IMR-90 (cell line): ENCODE measurements around the gene USP4. TPM values are rescaled to one million over a fixed set of nuclear protein-coding genes. Genes with fewer than 3 reads are reported as not detected.

ENCODE experiments used
- ATAC-seq: fragments of 200-7000 bp; cut with Tn5 transposase; 2 replicates; pipeline ENCODE4 v1.9.1; 2020; ENCODE audit warnings: low read depth, mild to moderate bottlenecking, moderate library complexity
- BruUV-seq: library from RNA; stranded (reverse); fragments of 400-500 nt; replicated peaks from 2 replicates; lab custom pipeline; 2021; lab: Mats Ljungman, UMichigan
- CTCF ChIA-PET: fragments of 300-600 bp; formaldehyde crosslinking; extraction: SDS; loops from one replicate; lab custom pipeline; 2021; ENCODE audit warnings: antibody characterized with exemption; lab: Yijun Ruan, JAX
- POLR2A ChIA-PET: fragments of 300-600 bp; sonication (Branson Sonifier 250); formaldehyde crosslinking; loops from one replicate; lab custom pipeline; 2022; ENCODE audit warnings: antibody characterized with exemption; ENCODE audit not compliant: unreplicated experiment; lab: Charles Lee
- DNase-seq: peaks from one replicate; pipeline ENCODE4 v3.0.0; 2013
- H2AFZ ChIP-seq: replicated peaks from 2 replicates; pipeline ENCODE3; 2013; ENCODE audit warnings: low read length, mild to moderate bottlenecking; ENCODE audit not compliant: poor library complexity
- H2AK5ac ChIP-seq: 2 replicates; pipeline ENCODE4 v1.6.1; 2013; ENCODE audit warnings: low read depth, low read length, inconsistent platforms
- H2AK9ac ChIP-seq: replicated peaks from 2 replicates; pipeline ENCODE3; 2013; ENCODE audit warnings: mild to moderate bottlenecking, low read depth, low read length, moderate library complexity; ENCODE audit not compliant: poor library complexity
- H2BK120ac ChIP-seq: 2 replicates; pipeline ENCODE4 v1.6.1; 2013; ENCODE audit warnings: low read depth, low read length, inconsistent platforms
- H2BK15ac ChIP-seq: 3 replicates; pipeline ENCODE4 v1.6.1; 2013; ENCODE audit warnings: low read depth, low read length, inconsistent platforms
- H2BK20ac ChIP-seq: 2 replicates; pipeline ENCODE4 v1.6.1; 2013; ENCODE audit warnings: low read depth, mild to moderate bottlenecking, inconsistent platforms, low read length, moderate library complexity
- H2BK5ac ChIP-seq: 2 replicates; pipeline ENCODE4 v1.6.1; 2013; ENCODE audit warnings: mild to moderate bottlenecking, low read depth, low read length, inconsistent platforms; ENCODE audit not compliant: poor library complexity, severe bottlenecking
- H3K14ac ChIP-seq: replicated peaks from 2 replicates; pipeline ENCODE4 v1.6.1; 2013; ENCODE audit warnings: low read depth, low read length, inconsistent platforms
- H3K18ac ChIP-seq: 2 replicates; pipeline ENCODE4 v1.6.1; 2013; ENCODE audit warnings: low read depth, low read length, control low read depth
- H3K23ac ChIP-seq: 2 replicates; pipeline ENCODE4 v1.6.1; 2013; ENCODE audit warnings: low read depth, low read length, inconsistent platforms
- H3K27ac ChIP-seq: 2 replicates; pipeline ENCODE4 v1.5.1; 2013; ENCODE audit warnings: mild to moderate bottlenecking, control low read depth, low read length; ENCODE audit not compliant: insufficient read depth
- H3K27me3 ChIP-seq: 2 replicates; pipeline ENCODE4 v1.6.1; 2013; ENCODE audit warnings: low read length; ENCODE audit not compliant: control insufficient read depth, insufficient read depth
- H3K36me3 ChIP-seq: 2 replicates; pipeline ENCODE4 v1.6.1; 2013; ENCODE audit warnings: low read length, mixed read lengths; ENCODE audit not compliant: control insufficient read depth, insufficient read depth
- H3K4ac ChIP-seq: 2 replicates; pipeline ENCODE4 v1.6.1; 2013; ENCODE audit warnings: low read depth, low read length, inconsistent platforms
- H3K4me1 ChIP-seq: 2 replicates; pipeline ENCODE4 v1.6.1; 2013; ENCODE audit warnings: low read length, mixed read lengths; ENCODE audit not compliant: control insufficient read depth, insufficient read depth
- H3K4me2 ChIP-seq: 2 replicates; pipeline ENCODE4 v1.6.1; 2013; ENCODE audit warnings: low read depth, mild to moderate bottlenecking, control low read depth, low read length, moderate library complexity
- H3K4me3 ChIP-seq: 2 replicates; pipeline ENCODE4 v1.5.1; 2013; ENCODE audit warnings: low read depth, mild to moderate bottlenecking, control low read depth, low read length, moderate library complexity; ENCODE audit not compliant: insufficient read depth
- H3K56ac ChIP-seq: 2 replicates; pipeline ENCODE4 v1.6.1; 2013; ENCODE audit warnings: low read length, inconsistent platforms; ENCODE audit not compliant: insufficient read depth; ENCODE audit errors: extremely low read depth
- H3K79me1 ChIP-seq, 2 experiments: 2 replicates each; pipeline ENCODE4 v1.6.1; 2013; ENCODE audit warnings: low read length in 2 of 2, inconsistent platforms in 1 of 2, low read depth in 1 of 2
- H3K9ac ChIP-seq: 2 replicates; pipeline ENCODE4 v1.6.1; 2013; ENCODE audit warnings: low read depth, low read length, control low read depth
- H3K9me1 ChIP-seq: 2 replicates; pipeline ENCODE4 v1.6.1; 2013; ENCODE audit warnings: low read length, inconsistent platforms; ENCODE audit not compliant: insufficient read depth
- H3K9me3 ChIP-seq: 2 replicates; pipeline ENCODE4 v1.6.1; 2013; ENCODE audit warnings: low read length; ENCODE audit not compliant: control insufficient read depth, insufficient read depth
- H4K20me1 ChIP-seq: 2 replicates; pipeline ENCODE4 v1.6.1; 2013; ENCODE audit warnings: low read length, inconsistent platforms; ENCODE audit not compliant: insufficient read depth
- H4K5ac ChIP-seq: 2 replicates; pipeline ENCODE4 v1.6.1; 2013; ENCODE audit warnings: mild to moderate bottlenecking, low read depth, low read length, control low read depth
- H4K8ac ChIP-seq, 2 experiments: 2 replicates each; pipeline ENCODE4 v1.6.1; 2013; ENCODE audit warnings: low read depth in 2 of 2, low read length in 2 of 2, control low read depth in 1 of 2, inconsistent platforms in 1 of 2
- H4K91ac ChIP-seq: 2 replicates; pipeline ENCODE4 v1.6.1; 2013; ENCODE audit warnings: low read depth, low read length, inconsistent platforms; ENCODE audit not compliant: insufficient read depth
- CEBPB ChIP-seq: IDR thresholded peaks from 2 replicates; pipeline ENCODE4 v1.6.1; 2012; ENCODE audit warnings: low read depth, low read length, improper control_type of control experiment
- CHD1 ChIP-seq: IDR thresholded peaks from 2 replicates; pipeline ENCODE4 v1.6.1; 2012; ENCODE audit warnings: low read depth, low read length, improper control_type of control experiment
- NFE2L2 ChIP-seq: fragments of 150-350 bp; IDR thresholded peaks from 2 replicates; pipeline ENCODE4 v1.6.1; 2016; ENCODE audit warnings: low read depth, mild to moderate bottlenecking, low read length
- WGBS, 2 experiments: methylation state at CpG; one replicate each; pipeline versions ENCODE4 v1.1.5 to v1.1.7; 2013; ENCODE audit warnings: missing lambda C conversion rate in 2 of 2; ENCODE audit not compliant: insufficient read length in 1 of 2; ENCODE audit errors: extremely low coverage in 2 of 2; 5-methylcytosine and 5-hydroxymethylcytosine counted together
- dilution Hi-C: fragments of 300-500 bp; cut with HindIII; formaldehyde crosslinking; loops from one replicate; pipeline ENCODE4 v1.14.3; 2018; ENCODE audit warnings: low sequenced_read_pairs; ENCODE audit not compliant: unreplicated experiment
- in situ Hi-C: fragments of 300-500 bp; cut with MboI; formaldehyde crosslinking; loops from 3 replicates; pipeline ENCODE4 v1.14.3; 2019; ENCODE audit warnings: low sequenced_read_pairs, inconsistent platforms, mixed read lengths
- intact Hi-C: fragments of 100-400 bp; cut with micrococcal nuclease; formaldehyde crosslinking; loops from 2 replicates; pipeline ENCODE4 v1.10.0; 2022
- polyA plus RNA-seq, 3 experiments: library from polyadenylated mRNA; depleted of rRNA; stranded (reverse); fragments of >200 nt; gene quantifications; 2 replicates each; pipeline ENCODE4 v1.2.3, GENCODE V29; 2012; ENCODE audit warnings: low replicate concordance in 1 of 3
- total RNA-seq: library from RNA; depleted of rRNA; stranded (reverse); fragments of >200 nt; gene quantifications from 2 replicates; pipeline ENCODE4 v1.2.3, GENCODE V29; 2012

USP4 gene
- total and polyA plus RNA-seq, 2 of the 4 experiments (the other 2 are of a cell fraction) = 29.9 to 42.3 TPM

- TF ChIP-seq NFE2L2 = no peak
These were observed 5.8 kb downstream of the USP4 start (continued) for GRCh38 chr3:49333916-49334633.

- H3K9me3 ChIP-seq = no peaks in the 10 kb centered on the region
- no peak overlapping the region for H3K14ac ChIP-seq
- H4K5ac ChIP-seq = no peak overlapping the region
- no peaks in the 10 kb centered on the region for H3K27me3 ChIP-seq
- in situ Hi-C loops (no loop called here), intact Hi-C loops (no loop called here), dilution Hi-C loops (no loop called here)
- peaks cover 5% of the 10 kb centered on the region; the same call in 1 of the 2 replicates for H3K9me1 ChIP-seq
- ChIA-PET POLR2A (interaction anchor here (0.6 kb wide), 2 partner anchors 199 to 304 kb away, joined by 3 to 4 read pairs; no protein-coding TSS in a partner anchor), CTCF (interaction anchor here (0.6 kb wide), 1 partner anchor 111 kb away, joined by 5 read pairs; no protein-coding TSS in a partner anchor)
- H3K4me2 ChIP-seq = no peak overlapping the region
- H3K23ac ChIP-seq = no peak overlapping the region
- peaks cover 2% of the 10 kb centered on the region; the same call in 1 of the 2 replicates for H3K4me1 ChIP-seq
- H4K91ac ChIP-seq = no peak overlapping the region
- no peak overlapping the region for H4K8ac ChIP-seq
- H3K4ac ChIP-seq = no peak overlapping the region
- no peak overlapping the region for H3K9ac ChIP-seq
- WGBS, 2 experiments = no CpG with 5 or more reads among the region's 3 CpGs
- no peak for DNase-seq
- no peak overlapping the region for H3K27ac ChIP-seq
- H2BK15ac ChIP-seq = no peak overlapping the region
- no peak overlapping the region for H3K18ac ChIP-seq
- TF ChIP-seq CHD1 = no peak
- peak; percentile 54 for TF ChIP-seq CEBPB
- H4K20me1 ChIP-seq = no peaks in the 10 kb centered on the region; the same call in 1 of the 2 replicates
- H2BK5ac ChIP-seq = no peak overlapping the region
- BruUV-seq = no TSS peak
- no peak overlapping the region for H2AFZ ChIP-seq
- ATAC-seq = no peak
- H2AK9ac ChIP-seq = no peak overlapping the region
- H3K36me3 ChIP-seq = peaks cover 34% of the 10 kb centered on the region
- H2BK20ac ChIP-seq = no peak overlapping the region
- H2AK5ac ChIP-seq = no peak overlapping the region
- H3K56ac ChIP-seq = no peak overlapping the region
- H3K4me3 ChIP-seq = no peak overlapping the region
- H3K79me1 ChIP-seq = peaks cover 21 to 54% of the 10 kb centered on the region in 2 experiments; a peak in 3 of 4 replicates
- no peak overlapping the region for H2BK120ac ChIP-seq
These were observed 6.8 kb downstream of the USP4 start for GRCh38 chr3:49333091-49333490.
